ENCODE data around the gene SAMD14. TPM values are rescaled to one million over a fixed set of nuclear protein-coding genes. Genes with fewer than 3 reads are reported as not detected.

The SAMD14 gene
- total and polyA plus RNA-seq, 2 donors (not counting 1 experiment from before 2014, with no cell fraction given): 2.1 to 3.8 TPM

DNA sequence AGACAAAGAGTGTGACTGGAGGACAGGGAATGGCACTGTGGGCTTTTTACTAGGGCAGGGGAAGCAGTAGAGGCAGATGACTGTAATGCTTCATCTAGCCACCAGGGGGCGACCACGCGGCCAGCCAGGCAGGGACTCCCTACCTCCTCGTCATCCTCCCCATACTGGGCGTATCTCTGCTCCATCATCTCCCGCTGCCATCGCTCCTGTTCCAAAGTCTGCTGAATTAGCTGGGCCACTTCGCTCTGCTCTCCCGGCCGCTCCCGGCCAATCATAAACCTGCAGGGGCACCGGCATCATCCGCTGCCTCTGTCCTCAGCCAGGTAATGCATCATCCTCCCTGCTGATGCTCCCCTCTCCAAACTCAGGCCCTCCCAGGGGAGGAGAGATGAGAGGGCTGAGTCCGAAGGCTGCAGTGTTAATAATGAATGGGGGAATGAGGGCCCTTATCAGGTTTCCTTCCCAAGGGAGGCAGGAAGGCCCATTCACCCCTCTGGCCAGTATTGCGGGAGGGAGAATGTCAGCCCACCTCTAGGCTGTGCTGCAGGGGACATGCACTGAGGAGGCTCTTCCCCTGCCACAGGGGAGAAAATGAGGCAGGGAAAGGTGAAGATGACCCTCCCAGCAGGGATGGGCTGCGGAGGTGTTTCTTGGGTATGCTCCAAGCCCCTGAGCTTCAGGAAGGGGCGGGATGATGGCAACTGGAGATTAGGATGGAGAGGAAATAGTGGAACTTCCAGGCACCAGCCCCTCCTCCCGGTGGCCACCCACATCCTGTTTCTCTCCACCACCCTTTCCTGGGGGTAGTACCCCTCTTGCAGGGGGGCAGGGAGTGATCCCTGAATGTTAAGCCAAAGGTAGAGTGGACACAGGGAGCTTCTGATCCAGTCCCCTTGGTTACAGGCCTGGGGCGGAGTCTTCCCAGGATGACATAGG is 10.3 kb upstream of the SAMD14 start:
- no peak overlapping the region for H3K9ac ChIP-seq (ENCODE audit: insufficient read depth, low read length)
- peaks cover 63% of the 10 kb centered on the region for H3K36me3 ChIP-seq (ENCODE audit: control insufficient read depth, insufficient read depth, low read length)
- H3K9me3 ChIP-seq (ENCODE audit: control insufficient read depth, insufficient read depth, low read depth, low read length): no peaks in the 10 kb centered on the region
- H3K4me3 ChIP-seq (replicated peaks in 1 of 4; ENCODE audit: control extremely low read depth in 1 of 4, insufficient read depth in 1 of 4, low read depth in 3 of 4, low read length in 4 of 4): no peak overlapping the region
- peak; percentile 68 to 77 for DNase-seq (ENCODE audit: low read depth in 2 of 2)
- no peaks in the 10 kb centered on the region for H4K20me1 ChIP-seq (ENCODE audit: control insufficient read depth, extremely low read depth, insufficient read depth, low read length)
- no peak overlapping the region for H2AFZ ChIP-seq (ENCODE audit: low read length)
- H3K27me3 ChIP-seq (ENCODE audit: control insufficient read depth, insufficient read depth, low read length): no peaks in the 10 kb centered on the region
- no peak overlapping the region for H3K4me2 ChIP-seq (ENCODE audit: extremely low read depth, insufficient read depth, low read length)
- H3K79me2 ChIP-seq (ENCODE audit: control insufficient read depth, insufficient read depth, low read length): peaks cover 30% of the 10 kb centered on the region
- TF ChIP-seq, protein P1, sequence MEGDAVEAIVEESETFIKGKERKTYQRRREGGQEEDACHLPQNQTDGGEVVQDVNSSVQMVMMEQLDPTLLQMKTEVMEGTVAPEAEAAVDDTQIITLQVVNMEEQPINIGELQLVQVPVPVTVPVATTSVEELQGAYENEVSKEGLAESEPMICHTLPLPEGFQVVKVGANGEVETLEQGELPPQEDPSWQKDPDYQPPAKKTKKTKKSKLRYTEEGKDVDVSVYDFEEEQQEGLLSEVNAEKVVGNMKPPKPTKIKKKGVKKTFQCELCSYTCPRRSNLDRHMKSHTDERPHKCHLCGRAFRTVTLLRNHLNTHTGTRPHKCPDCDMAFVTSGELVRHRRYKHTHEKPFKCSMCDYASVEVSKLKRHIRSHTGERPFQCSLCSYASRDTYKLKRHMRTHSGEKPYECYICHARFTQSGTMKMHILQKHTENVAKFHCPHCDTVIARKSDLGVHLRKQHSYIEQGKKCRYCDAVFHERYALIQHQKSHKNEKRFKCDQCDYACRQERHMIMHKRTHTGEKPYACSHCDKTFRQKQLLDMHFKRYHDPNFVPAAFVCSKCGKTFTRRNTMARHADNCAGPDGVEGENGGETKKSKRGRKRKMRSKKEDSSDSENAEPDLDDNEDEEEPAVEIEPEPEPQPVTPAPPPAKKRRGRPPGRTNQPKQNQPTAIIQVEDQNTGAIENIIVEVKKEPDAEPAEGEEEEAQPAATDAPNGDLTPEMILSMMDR (conservative IDR thresholded peaks at IDR 0.05 in 1 of 2, IDR thresholded peaks at IDR 0.05 in 1 of 2; ENCODE audit: low read depth in 1 of 2, low read length in 2 of 2): peak; percentile 51 to 93
- TF ChIP-seq EZH2 (IDR thresholded peaks at IDR 0.05; ENCODE audit: low read length, missing control alignments): no peak
- peak overlapping the region; percentile 28 for H3K27ac ChIP-seq (ENCODE audit: insufficient read depth, low read length)
- H3K4me1 ChIP-seq (ENCODE audit: control insufficient read depth, extremely low read depth, insufficient read depth, low read length): peaks cover 3% of the 10 kb centered on the region

DNA sequence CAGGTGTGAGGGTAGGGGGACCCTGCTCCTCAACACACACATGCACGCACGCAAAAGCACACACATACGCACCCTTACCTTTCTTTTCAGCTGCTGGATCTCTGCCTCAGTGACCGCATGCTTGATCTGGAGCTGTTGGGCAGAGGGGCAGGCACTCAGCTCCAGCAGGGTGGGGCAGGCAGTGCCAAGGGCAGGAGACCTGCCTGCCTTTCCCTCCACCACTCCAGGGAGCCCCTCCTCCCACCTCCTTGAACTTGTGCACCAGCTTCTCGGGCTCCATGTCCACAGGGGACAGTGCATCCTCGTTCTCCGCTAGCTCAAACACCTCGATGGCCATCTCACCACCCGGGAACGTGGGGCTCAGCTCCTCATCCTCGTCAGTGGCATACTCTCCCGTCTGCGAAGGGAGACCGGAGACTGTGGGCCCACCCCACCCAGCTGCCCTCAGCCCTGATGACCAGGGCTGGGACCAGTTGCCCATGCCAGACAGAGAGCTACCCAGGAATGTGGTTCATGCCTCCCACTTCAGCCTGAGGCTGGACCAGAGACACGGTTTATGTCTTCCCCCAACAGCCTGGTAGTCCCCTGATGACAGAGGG is 9.3 kb upstream of the SAMD14 start:
- H3K9ac ChIP-seq (ENCODE audit: insufficient read depth, low read length): no peak overlapping the region
- H3K36me3 ChIP-seq (ENCODE audit: control insufficient read depth, insufficient read depth, low read length): peaks cover 64% of the 10 kb centered on the region
- H3K4me3 ChIP-seq (replicated peaks in 1 of 4; ENCODE audit: control extremely low read depth in 1 of 4, insufficient read depth in 1 of 4, low read depth in 3 of 4, low read length in 4 of 4): no peak overlapping the region
- H4K20me1 ChIP-seq (ENCODE audit: control insufficient read depth, extremely low read depth, insufficient read depth, low read length): no peaks in the 10 kb centered on the region
- H3K4me2 ChIP-seq (ENCODE audit: extremely low read depth, insufficient read depth, low read length): no peak overlapping the region
- peak overlapping the region; percentile 28 for H3K27ac ChIP-seq (ENCODE audit: insufficient read depth, low read length)
- H2AFZ ChIP-seq (ENCODE audit: low read length): no peak overlapping the region
- no peak for DNase-seq (ENCODE audit: low read depth in 2 of 2)
- TF ChIP-seq, protein P1 (conservative IDR thresholded peaks at IDR 0.05 in 1 of 2, IDR thresholded peaks at IDR 0.05 in 1 of 2; ENCODE audit: low read depth in 1 of 2, low read length in 2 of 2): no peak
- no peak for TF ChIP-seq EZH2 (IDR thresholded peaks at IDR 0.05; ENCODE audit: low read length, missing control alignments)
- H3K27me3 ChIP-seq (ENCODE audit: control insufficient read depth, insufficient read depth, low read length): no peaks in the 10 kb centered on the region
- H3K9me3 ChIP-seq (ENCODE audit: control insufficient read depth, insufficient read depth, low read depth, low read length): no peaks in the 10 kb centered on the region
- H3K4me1 ChIP-seq (ENCODE audit: control insufficient read depth, extremely low read depth, insufficient read depth, low read length): peaks cover under 1% of the 10 kb centered on the region
- H3K79me2 ChIP-seq (ENCODE audit: control insufficient read depth, insufficient read depth, low read length): peaks cover 21% of the 10 kb centered on the region

DNA sequence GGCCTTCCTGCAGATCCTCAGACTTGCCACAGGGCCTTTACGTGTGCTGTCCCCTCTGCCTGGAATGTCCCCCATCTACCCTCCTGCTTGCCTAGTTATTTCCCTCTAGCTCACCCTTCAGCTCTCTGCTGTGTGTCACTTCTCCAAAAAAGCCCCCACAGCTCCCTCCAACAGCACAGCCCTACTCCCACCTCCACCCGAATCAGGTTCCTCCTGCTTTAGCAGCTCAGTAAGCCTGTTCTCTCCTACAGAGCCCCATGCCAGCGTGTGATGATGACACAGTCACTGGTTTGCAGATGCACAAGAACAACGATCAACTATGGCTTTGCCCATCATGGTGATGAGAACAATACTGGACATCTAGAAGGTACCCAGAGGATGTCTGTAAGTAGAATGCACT is 7.1 kb upstream of the SAMD14 start:
- no peaks in the 10 kb centered on the region for H4K20me1 ChIP-seq (ENCODE audit: control insufficient read depth, extremely low read depth, insufficient read depth, low read length)
- H3K4me3 ChIP-seq (replicated peaks in 1 of 4; ENCODE audit: control extremely low read depth in 1 of 4, insufficient read depth in 1 of 4, low read depth in 3 of 4, low read length in 4 of 4): no peak overlapping the region
- no peak for DNase-seq (ENCODE audit: low read depth in 2 of 2)
- H3K36me3 ChIP-seq (ENCODE audit: control insufficient read depth, insufficient read depth, low read length): peaks cover 53% of the 10 kb centered on the region
- TF ChIP-seq, protein P1 (conservative IDR thresholded peaks at IDR 0.05 in 1 of 2, IDR thresholded peaks at IDR 0.05 in 1 of 2; ENCODE audit: low read depth in 1 of 2, low read length in 2 of 2): no peak
- TF ChIP-seq EZH2 (IDR thresholded peaks at IDR 0.05; ENCODE audit: low read length, missing control alignments): no peak
- H2AFZ ChIP-seq (ENCODE audit: low read length): no peak overlapping the region
- H3K4me2 ChIP-seq (ENCODE audit: extremely low read depth, insufficient read depth, low read length): no peak overlapping the region
- H3K4me1 ChIP-seq (ENCODE audit: control insufficient read depth, extremely low read depth, insufficient read depth, low read length): peaks cover 14% of the 10 kb centered on the region
- H3K27me3 ChIP-seq (ENCODE audit: control insufficient read depth, insufficient read depth, low read length): no peaks in the 10 kb centered on the region
- H3K27ac ChIP-seq (ENCODE audit: insufficient read depth, low read length): no peak overlapping the region
- no peaks in the 10 kb centered on the region for H3K9me3 ChIP-seq (ENCODE audit: control insufficient read depth, insufficient read depth, low read depth, low read length)
- peaks cover 5% of the 10 kb centered on the region for H3K79me2 ChIP-seq (ENCODE audit: control insufficient read depth, insufficient read depth, low read length)
- no peak overlapping the region for H3K9ac ChIP-seq (ENCODE audit: insufficient read depth, low read length)
